BLaER1 treated with 17β-estradiol and CSF1 and Interleukin-3, amounts not matched to agents 10 nM and 100 nM (cell line): ENCODE data around the gene ZNF212.
"Not testable (repeated sequence)": the region's sequence is repeated elsewhere in the genome, so short reads cannot be mapped to it uniquely, and the experiment has no call there.

Experiments used
- H3K27ac ChIP-seq, 11 experiments: shearing (Covaris generic); formaldehyde crosslinking; 2 replicates each; pipeline ENCODE4 v1.8.1; 2022
- H3K27me3 ChIP-seq, 11 experiments: shearing (Covaris generic); formaldehyde crosslinking; 2 replicates each; pipeline ENCODE4 v1.8.1; 2022
- H3K36me3 ChIP-seq, 11 experiments: shearing (Covaris generic); formaldehyde crosslinking; 2 replicates each; pipeline ENCODE4 v1.8.1; 2022
- H3K4me1 ChIP-seq, 10 experiments: shearing (Covaris generic); formaldehyde crosslinking; 2 replicates each; pipeline ENCODE4 v1.8.1; 2022
- H3K4me2 ChIP-seq, 11 experiments: shearing (Covaris generic); formaldehyde crosslinking; 2 replicates each; pipeline ENCODE4 v1.8.1; 2022
- H3K4me3 ChIP-seq, 10 experiments: shearing (Covaris generic); formaldehyde crosslinking; 2 replicates each; pipeline ENCODE4 v1.8.1; 2022
- H3K9ac ChIP-seq, 11 experiments: shearing (Covaris generic); formaldehyde crosslinking; 2 replicates each; pipeline ENCODE4 v1.8.1; 2022
- H3K9me3 ChIP-seq, 11 experiments: shearing (Covaris generic); formaldehyde crosslinking; replicated peaks in 1 of 11; 2 replicates each; pipeline ENCODE4 v1.8.1; 2022
- H4K20me1 ChIP-seq, 11 experiments: shearing (Covaris generic); formaldehyde crosslinking; 2 replicates each; pipeline ENCODE4 v1.8.1; 2022
- Cebpa-rat ChIP-seq, 11 experiments: shearing (Covaris generic); IDR thresholded peaks; 2 replicates each; pipeline ENCODE4 v1.8.1; 2022

Gene ZNF212

GRCh38 chr7:149225106-149225505, 14.3 kb upstream of the ZNF212 start:
- Histone ChIP-seq H3K4me2 (no peak overlapping the region), H3K4me1 (peaks cover 0 to 21% (median 15%) of the 10 kb centered on the region in 10 experiments; a peak in 17 of 20 replicates), H4K20me1 (peaks cover 0 to 39% (median 14%) of the 10 kb centered on the region in 11 experiments; a peak in 10 of 22 replicates), H3K4me3 (no peak overlapping the region), H3K9me3 (no peaks in the 10 kb centered on the region), H3K27ac (no peak overlapping the region), H3K9ac (no peak overlapping the region), H3K27me3 (no peaks in the 10 kb centered on the region), H3K36me3 (peaks cover 39 to 67% (median 63%) of the 10 kb centered on the region in 11 experiments)
- no peak for TF ChIP-seq Cebpa-rat (IDR thresholded peaks at IDR 0.05)

- H3K4me2 ChIP-seq, result no peak overlapping the region
- peaks cover 39 to 62% (median 58%) of the 10 kb centered on the region in 11 experiments for H3K36me3 ChIP-seq
- peaks cover 0 to 21% (median 14%) of the 10 kb centered on the region in 10 experiments; a peak in 17 of 20 replicates for H3K4me1 ChIP-seq
- peaks cover 0 to 37% (median 14%) of the 10 kb centered on the region in 11 experiments; a peak in 10 of 22 replicates for H4K20me1 ChIP-seq
- H3K27me3 ChIP-seq, result no peaks in the 10 kb centered on the region
- H3K9ac ChIP-seq, result no peak overlapping the region
- no peak overlapping the region for H3K4me3 ChIP-seq
- H3K27ac ChIP-seq, result no peak overlapping the region
- H3K9me3 ChIP-seq, result no peaks in the 10 kb centered on the region
- TF ChIP-seq Cebpa-rat (IDR thresholded peaks at IDR 0.05), result no peak
Observed at GRCh38 chr7:149225656-149226055, 13.8 kb upstream of the ZNF212 start.

- H4K20me1 ChIP-seq, result peaks cover 0 to 30% (median 8%) of the 10 kb centered on the region in 11 experiments; a peak in 10 of 22 replicates
- H3K9me3 ChIP-seq, H3K27ac ChIP-seq, H3K4me2 ChIP-seq, H3K9ac ChIP-seq, H3K27me3 ChIP-seq, H3K4me3 ChIP-seq: not testable (repeated sequence)
- H3K4me1 ChIP-seq, result peaks cover 0 to 21% (median 14%) of the 10 kb centered on the region in 10 experiments; a peak in 17 of 20 replicates
- H3K36me3 ChIP-seq, result peaks cover 33 to 55% (median 51%) of the 10 kb centered on the region in 11 experiments
Observed at GRCh38 chr7:149226366-149226765, 13.1 kb upstream of the ZNF212 start.

GRCh38 chr7:149226840-149227494, 12.5 kb upstream of the ZNF212 start:
- no peak for TF ChIP-seq Cebpa-rat (IDR thresholded peaks at IDR 0.05)
- H3K36me3 ChIP-seq, result peaks cover 29 to 51% (median 46%) of the 10 kb centered on the region in 11 experiments
- no peaks in the 10 kb centered on the region for H3K9me3 ChIP-seq
- no peak overlapping the region for H3K4me3 ChIP-seq
- peaks cover 0 to 21% (median 14%) of the 10 kb centered on the region in 10 experiments; a peak in 17 of 20 replicates for H3K4me1 ChIP-seq
- H3K27ac ChIP-seq, result no peak overlapping the region
- H3K27me3 ChIP-seq, result no peaks in the 10 kb centered on the region
- H4K20me1 ChIP-seq, result peaks cover 0 to 27% (median 6%) of the 10 kb centered on the region in 11 experiments; a peak in 10 of 22 replicates
- no peak overlapping the region for H3K9ac ChIP-seq
- H3K4me2 ChIP-seq, result no peak overlapping the region

GRCh38 chr7:149228831-149229471, 10.5 kb upstream of the ZNF212 start:
- Histone ChIP-seq H3K9ac (no peak overlapping the region), H4K20me1 (peaks cover 0 to 20% (median 6%) of the 10 kb centered on the region in 11 experiments; a peak in 9 of 22 replicates)
- TF ChIP-seq Cebpa-rat (IDR thresholded peaks at IDR 0.05), result no peak

GRCh38 chr7:149229526-149229925, 9.9 kb upstream of the ZNF212 start:
- Histone ChIP-seq H3K36me3 (peaks cover 14 to 29% (median 26%) of the 10 kb centered on the region in 11 experiments), H3K4me3 (no peak overlapping the region), H3K4me2 (peak overlapping the region in 6 of 11 experiments; percentile 4 to 50 (median 36); a peak in 10 of 22 replicates), H3K9me3 (no peaks in the 10 kb centered on the region), H3K27ac (no peak overlapping the region), H3K9ac (no peak overlapping the region), H3K27me3 (no peaks in the 10 kb centered on the region), H3K4me1 (peaks cover 0 to 21% (median 14%) of the 10 kb centered on the region in 10 experiments; a peak in 17 of 20 replicates), H4K20me1 (peaks cover 0 to 20% (median 6%) of the 10 kb centered on the region in 11 experiments; a peak in 9 of 22 replicates)
- no peak for TF ChIP-seq Cebpa-rat (IDR thresholded peaks at IDR 0.05)

More at GRCh38 chr7:149228831-149229471, 10.5 kb upstream of the ZNF212 start:
- H3K4me2 ChIP-seq, result peak overlapping the region in 8 of 11 experiments; percentile 4 to 50 (median 29); a peak in 11 of 22 replicates
- no peaks in the 10 kb centered on the region for H3K27me3 ChIP-seq
- no peaks in the 10 kb centered on the region for H3K9me3 ChIP-seq
- H3K4me1 ChIP-seq, result peaks cover 0 to 21% (median 14%) of the 10 kb centered on the region in 10 experiments; a peak in 17 of 20 replicates
- H3K36me3 ChIP-seq, result peaks cover 19 to 34% (median 31%) of the 10 kb centered on the region in 11 experiments
- H3K4me3 ChIP-seq, result no peak overlapping the region
- H3K27ac ChIP-seq, result no peak overlapping the region

GRCh38 chr7:149232362-149232761, 7.1 kb upstream of the ZNF212 start:
- H3K4me2 ChIP-seq, result no peak overlapping the region
- H3K4me1 ChIP-seq, result peaks cover 0 to 21% (median 14%) of the 10 kb centered on the region in 10 experiments; a peak in 17 of 20 replicates

GRCh38 chr7:149233655-149234204, 5.7 kb upstream of the ZNF212 start:
- H4K20me1 ChIP-seq, H3K4me2 ChIP-seq, H3K36me3 ChIP-seq, H3K27ac ChIP-seq, H3K9ac ChIP-seq, H3K9me3 ChIP-seq, H3K4me3 ChIP-seq, H3K27me3 ChIP-seq: not testable (repeated sequence)
- peaks cover 4 to 14% (median 13%) of the 10 kb centered on the region in 10 experiments for H3K4me1 ChIP-seq

More at GRCh38 chr7:149232362-149232761, 7.1 kb upstream of the ZNF212 start:
- no peaks in the 10 kb centered on the region for H3K27me3 ChIP-seq
- H3K36me3 ChIP-seq, result peaks cover 0 to under 1% (median 0%) of the 10 kb centered on the region in 11 experiments; a peak in 1 of 22 replicates
- H3K4me3 ChIP-seq, result no peak overlapping the region
- TF ChIP-seq Cebpa-rat (IDR thresholded peaks at IDR 0.05), result no peak
- H4K20me1 ChIP-seq, result peaks cover 0 to 7% (median 0%) of the 10 kb centered on the region in 11 experiments; a peak in 2 of 22 replicates
- H3K9ac ChIP-seq, result no peak overlapping the region
- H3K27ac ChIP-seq, result no peak overlapping the region
- H3K9me3 ChIP-seq, result peaks cover 0 to 5% (median 0%) of the 10 kb centered on the region in 11 experiments; a peak in 2 of 22 replicates

GRCh38 chr7:149237502-149237901, 1.9 kb upstream of the ZNF212 start:
- Histone ChIP-seq H3K27me3 (no peaks in the 10 kb centered on the region), H3K4me3 (no peak overlapping the region), H3K36me3 (peaks cover 0 to 13% (median 12%) of the 10 kb centered on the region in 11 experiments; a peak in 17 of 22 replicates), H3K4me1 (peaks cover 18 to 21% (median 20%) of the 10 kb centered on the region in 10 experiments), H4K20me1 (peaks cover 0 to 8% (median 0%) of the 10 kb centered on the region in 11 experiments; a peak in 2 of 22 replicates), H3K4me2 (no peak overlapping the region), H3K27ac (no peak overlapping the region), H3K9ac (no peak overlapping the region), H3K9me3 (peaks cover 6 to 20% (median 12%) of the 10 kb centered on the region in 11 experiments; a peak in 20 of 22 replicates)
- TF ChIP-seq Cebpa-rat (IDR thresholded peaks at IDR 0.05), result no peak
